AG04450 (cell line): Measurements from ENCODE around the gene STOM. TPM values are rescaled to one million over a fixed set of nuclear protein-coding genes. Genes with fewer than 3 reads are reported as not detected.

Experiments used
- CTCF ChIA-PET: fragments of 300-600, 350-600 bp; formaldehyde crosslinking; extraction: SDS; loops from one replicate; lab custom pipeline; 2022; ENCODE audit warnings: antibody characterized with exemption, inconsistent platforms; lab: Charles Lee
- POLR2A ChIA-PET: fragments of 350-600 bp; formaldehyde crosslinking; extraction: SDS; loops from one replicate; lab custom pipeline; 2021; ENCODE audit warnings: antibody characterized with exemption, inconsistent platforms; lab: Yijun Ruan, JAX
- DNase-seq: peaks from one replicate; pipeline ENCODE4 v3.0.0-alpha.2; 2011; ENCODE audit warnings: low read depth, low spot score
- H3K27ac ChIP-seq: one replicate; pipeline ENCODE4 v1.5.1; 2012; ENCODE audit warnings: low read depth, low read length, control low read depth
- H3K27me3 ChIP-seq: one replicate; pipeline ENCODE4 v1.6.0; 2012; ENCODE audit warnings: low read length; ENCODE audit not compliant: control insufficient read depth, insufficient read depth
- H3K4me3 ChIP-seq: 2 replicates; pipeline ENCODE4 v1.5.1; 2011; ENCODE audit warnings: mild to moderate bottlenecking, low read depth, low read length, control low read depth
- H3K9me3 ChIP-seq: 2 replicates; pipeline ENCODE4 v1.5.1; 2012; ENCODE audit warnings: low read length; ENCODE audit not compliant: control insufficient read depth, insufficient read depth
- CTCF ChIP-seq: IDR thresholded peaks from 2 replicates; pipeline ENCODE4 v1.5.1; 2011; ENCODE audit warnings: low read depth, low read length, control low read depth, inconsistent platforms
- polyA plus RNA-seq: library from polyadenylated mRNA; depleted of rRNA; stranded (reverse); fragments of >200 nt; gene quantifications from 2 replicates; pipeline ENCODE4 v1.2.3, GENCODE V29; 2011

The STOM gene
- polyA plus RNA-seq, 1 experiment = 510 TPM

GRCh38 chr9:121368138-121368522 is 1.9 kb downstream of the STOM start:
- H3K27ac ChIP-seq = no peak overlapping the region
- ChIA-PET POLR2A (interaction anchor here (0.9 kb wide), 1 partner anchor 18 kb away, joined by 4 read pairs; no protein-coding TSS in a partner anchor), CTCF (interaction anchor here (2.4 kb wide), 1 partner anchor 49 kb away, joined by 10 read pairs; no protein-coding TSS in a partner anchor)
- TF ChIP-seq CTCF = no peak
- H3K4me3 ChIP-seq = peak overlapping the region; percentile 81
- peaks cover 9% of the 10 kb centered on the region for H3K9me3 ChIP-seq
- no peak for DNase-seq
- no peaks in the 10 kb centered on the region for H3K27me3 ChIP-seq

- DNase-seq = no peak
- CTCF ChIA-PET = interaction anchor here (2.4 kb wide), 1 partner anchor 48 kb away, joined by 10 read pairs; no protein-coding TSS in a partner anchor
- TF ChIP-seq CTCF = no peak
- Histone ChIP-seq H3K27me3 (no peaks in the 10 kb centered on the region), H3K9me3 (peaks cover 9% of the 10 kb centered on the region), H3K4me3 (peak overlapping the region; percentile 81), H3K27ac (no peak overlapping the region)
- POLR2A ChIA-PET = interaction anchor here (0.6 to 0.9 kb wide), 2 partner anchors 9 to 17 kb away, joined by 4 read pairs; no protein-coding TSS in a partner anchor
These were observed 2.5 kb downstream of the STOM start for GRCh38 chr9:121367306-121368137.

- TF ChIP-seq CTCF = no peak
- POLR2A ChIA-PET = interaction anchor here (0.7 kb wide), 1 partner anchor 16 kb away, joined by 5 read pairs; no protein-coding TSS in a partner anchor
- H3K27ac ChIP-seq = no peak overlapping the region
- DNase-seq = no peak
- CTCF ChIA-PET = interaction anchor here (2.4 kb wide), 1 partner anchor 47 kb away, joined by 10 read pairs; no protein-coding TSS in a partner anchor
- H3K9me3 ChIP-seq = peaks cover 9% of the 10 kb centered on the region
- H3K27me3 ChIP-seq = no peaks in the 10 kb centered on the region
- peak overlapping the region; percentile 81 for H3K4me3 ChIP-seq
These were observed 3.3 kb downstream of the STOM start for GRCh38 chr9:121366611-121367192.

- no peak for DNase-seq
- no peak overlapping the region for H3K27ac ChIP-seq
- TF ChIP-seq CTCF = no peak
- POLR2A ChIA-PET = no interaction called here
- peaks cover 7% of the 10 kb centered on the region for H3K9me3 ChIP-seq
- H3K4me3 ChIP-seq = no peak overlapping the region
- CTCF ChIA-PET = interaction anchor here (1.7 kb wide), 1 partner anchor 46 kb away, joined by 8 read pairs; no protein-coding TSS in a partner anchor
- no peaks in the 10 kb centered on the region for H3K27me3 ChIP-seq
These were observed 4.5 kb downstream of the STOM start for GRCh38 chr9:121365564-121365963.
